GM12878 (cell line): ENCODE data around the gene TULP4. TPM values are rescaled to one million over a fixed set of nuclear protein-coding genes. Genes with fewer than 3 reads are reported as not detected.

Experiments
- ATAC-seq: fragments of 200-7000 bp; cut with Tn5 transposase; 3 replicates; pipeline ENCODE4 v1.9.1; 2020; ENCODE audit warnings: mild to moderate bottlenecking, moderate library complexity
- BruUV-seq: library from RNA; stranded (reverse); fragments of 400-500 nt; replicated peaks from 2 replicates; lab custom pipeline; 2021; lab: Mats Ljungman, UMichigan
- CTCF ChIA-PET: fragments of 300-600 bp; sonication (Branson Sonifier 250); formaldehyde crosslinking; extraction: SDS; loops from one replicate; lab custom pipeline; 2021; ENCODE audit warnings: inconsistent platforms; lab: Yijun Ruan, JAX
- POLR2A ChIA-PET: fragments of 350-600 bp; formaldehyde crosslinking; extraction: SDS; loops from one replicate; lab custom pipeline; 2021; ENCODE audit warnings: inconsistent platforms; lab: Charles Lee
- RAD21 ChIA-PET: fragments of 300-600 bp; sonication (Branson Sonifier 250); formaldehyde crosslinking; loops from one replicate; lab custom pipeline; 2023; ENCODE audit warnings: antibody characterized with exemption; ENCODE audit not compliant: unreplicated experiment; lab: Charles Lee
- SMC1A ChIA-PET: fragments of 300-600 bp; sonication (Branson Sonifier 250); formaldehyde crosslinking; loops from one replicate; lab custom pipeline; 2023; ENCODE audit not compliant: unreplicated experiment, uncharacterized antibody; lab: Charles Lee
- DNase-seq: peaks from one replicate; pipeline ENCODE4 v3.0.0-alpha.2; 2011; ENCODE audit warnings: low read depth, low spot score
- FAIRE-seq: peaks from 3 replicates; lab custom pipeline; 2011; peaks lifted over from hg19 to GRCh38; lab: Jason Lieb, UNC
- H2AFZ ChIP-seq: 2 replicates; pipeline ENCODE4 v1.6.0; 2011; ENCODE audit warnings: low read depth, low read length, control low read depth; ENCODE audit not compliant: control insufficient read depth
- H3K27ac ChIP-seq: 2 replicates; pipeline ENCODE4 v1.5.1; 2011; ENCODE audit warnings: control low read depth; ENCODE audit not compliant: control insufficient read depth, insufficient read depth
- H3K27me3 ChIP-seq, 2 experiments: replicated peaks in 1 of 2; 2 replicates each; pipeline versions ENCODE4 v1.6.0 to v1.6.1; 2011; ENCODE audit warnings: low read length in 1 of 2; ENCODE audit not compliant: control insufficient read depth in 2 of 2, insufficient read depth in 2 of 2
- H3K36me3 ChIP-seq, 2 experiments: 2 replicates each; pipeline ENCODE4 v1.5.1; 2011; ENCODE audit warnings: low read length in 1 of 2; ENCODE audit not compliant: control insufficient read depth in 2 of 2, insufficient read depth in 2 of 2
- H3K4me1 ChIP-seq: 2 replicates; pipeline ENCODE4 v1.6.1; 2011; ENCODE audit warnings: mild to moderate bottlenecking, low read length, moderate library complexity, mixed read lengths; ENCODE audit not compliant: control insufficient read depth, insufficient read depth
- H3K4me2 ChIP-seq: 2 replicates; pipeline ENCODE4 v1.6.0; 2011; ENCODE audit warnings: control low read depth; ENCODE audit not compliant: control insufficient read depth, insufficient read depth
- H3K4me3 ChIP-seq: fragments of 200-600 bp; sonication (generic); 2 replicates; pipeline ENCODE4 v1.5.1; 2016
- H3K79me2 ChIP-seq: 2 replicates; pipeline ENCODE4 v1.6.0; 2011; ENCODE audit warnings: low read length; ENCODE audit not compliant: control insufficient read depth, insufficient read depth
- H3K9ac ChIP-seq: 2 replicates; pipeline ENCODE4 v1.8.0; 2011; ENCODE audit warnings: low read length, control low read depth, mixed read lengths; ENCODE audit not compliant: control insufficient read depth, insufficient read depth
- H3K9me3 ChIP-seq: replicated peaks from 3 replicates; pipeline ENCODE4 v1.5.1; 2011; ENCODE audit warnings: mild to moderate bottlenecking, low read length; ENCODE audit not compliant: control insufficient read depth, insufficient read depth
- H4K20me1 ChIP-seq: 2 replicates; pipeline ENCODE4 v1.6.0; 2011; ENCODE audit not compliant: control insufficient read depth, insufficient read depth
- BMI1 ChIP-seq: fragments of 450-650 bp; IDR thresholded peaks from 2 replicates; pipeline ENCODE4 v1.6.1; 2016; ENCODE audit warnings: mild to moderate bottlenecking, moderate library complexity, borderline replicate concordance
- CHD4 ChIP-seq: fragments of 200-600 bp; sonication (generic); IDR thresholded peaks from 2 replicates; pipeline ENCODE4 v1.6.1; 2016; ENCODE audit warnings: mild to moderate bottlenecking
- E4F1 ChIP-seq: fragments of 450-650 bp; IDR thresholded peaks from 2 replicates; pipeline ENCODE4 v1.6.1; 2018; ENCODE audit warnings: borderline replicate concordance, mild to moderate bottlenecking; ENCODE audit not compliant: partially characterized antibody
- EZH2 ChIP-seq: IDR thresholded peaks from 2 replicates; pipeline ENCODE4 v1.6.1; 2012; ENCODE audit warnings: low read depth, mild to moderate bottlenecking, control low read depth, inconsistent platforms, low read length, borderline replicate concordance; ENCODE audit not compliant: control insufficient read depth
- IKZF2 ChIP-seq, 2 experiments: fragments of 450-650 bp; IDR thresholded peaks; 2 replicates each; pipeline ENCODE4 v1.6.1; 2017; ENCODE audit warnings: mild to moderate bottlenecking in 2 of 2, moderate library complexity in 2 of 2
- NFYA ChIP-seq: IDR thresholded peaks from 2 replicates; pipeline ENCODE4 v1.6.1; 2011; ENCODE audit warnings: low read depth, mild to moderate bottlenecking, low read length, improper control_type of control experiment, borderline replicate concordance
- NR2C2 ChIP-seq: IDR thresholded peaks from 2 replicates; pipeline ENCODE4 v1.6.1; 2011; ENCODE audit warnings: borderline replicate concordance, low read depth; ENCODE audit not compliant: control insufficient read depth, insufficient read length
- NR2F1 ChIP-seq: fragments of 450-650 bp; conservative IDR thresholded peaks from 2 replicates; pipeline ENCODE4 v1.6.1; 2017; ENCODE audit warnings: mild to moderate bottlenecking
- POLR2AphosphoS2 ChIP-seq: IDR thresholded peaks from 2 replicates; pipeline ENCODE4 v1.6.1; 2011; ENCODE audit warnings: low read depth, mild to moderate bottlenecking, low read length, improper control_type of control experiment, moderate library complexity
- RAD21 ChIP-seq: IDR thresholded peaks from 2 replicates; pipeline ENCODE4 v1.6.1; 2011; ENCODE audit warnings: mild to moderate bottlenecking, low read depth, low read length, moderate library complexity; ENCODE audit not compliant: insufficient read depth
- SIX5 ChIP-seq: IDR thresholded peaks from 2 replicates; pipeline ENCODE4 v1.6.1; 2011; ENCODE audit warnings: mild to moderate bottlenecking, low read depth, low read length, moderate library complexity; ENCODE audit not compliant: severe bottlenecking
- STAT1 ChIP-seq: fragments of 450-650 bp; conservative IDR thresholded peaks from 2 replicates; pipeline ENCODE4 v1.6.1; 2014; ENCODE audit warnings: antibody characterized with exemption, mild to moderate bottlenecking
- TBL1XR1 ChIP-seq: IDR thresholded peaks from 2 replicates; pipeline ENCODE4 v1.6.1; 2012; ENCODE audit warnings: low read depth, low read length, improper control_type of control experiment
- WGBS: methylation state at CpG from one replicate; pipeline ENCODE4 v1.1.6; 2016; ENCODE audit warnings: low lambda C conversion rate; ENCODE audit not compliant: insufficient replicate concordance, insufficient coverage; ENCODE audit errors: missing lambda C conversion rate; 5-methylcytosine and 5-hydroxymethylcytosine counted together
- in situ Hi-C: fragments of 300-500 bp; cut with MboI; formaldehyde crosslinking; loops from 9 replicates; pipeline ENCODE4 v1.14.3; 2018; ENCODE audit warnings: mixed read lengths
- intact Hi-C: fragments of 100-400 bp; cut with micrococcal nuclease; formaldehyde crosslinking; loops from one replicate; pipeline ENCODE4 v1.14.2; 2022; ENCODE audit not compliant: unreplicated experiment
- polyA plus RNA-seq, 11 experiments: library from polyadenylated mRNA; depleted of rRNA in 4 of 11; unstranded in 6 of 11; stranded (reverse) in 5 of 11; fragments of >200 nt; fragmentation: Nextera tagmentation in 4 of 11; fragmentation: Illumina TruSeq in 1 of 11; extraction: Ambion mirVana in 4 of 11; extraction: Trizol in 1 of 11; gene quantifications; 1 replicate in 1 of 11; 2 replicates in 10 of 11; pipeline versions ENCODE4 v1.2.1 to v1.2.3, GENCODE V29; 2011 to 2016; ENCODE audit warnings: inconsistent platforms in 2 of 11, missing spikeins in 2 of 11, low read depth in 1 of 11
- total RNA-seq, 4 experiments: library from RNA; depleted of rRNA in 3 of 4; stranded (reverse); fragments of >200 nt in 3 of 4; fragmentation: Illumina TruSeq in 1 of 4; extraction: Trizol in 1 of 4; gene quantifications; 2 replicates each; pipeline versions ENCODE4 v1.2.1 to v1.2.3, GENCODE V29; 2013 to 2021

The TULP4 gene
- total and polyA plus RNA-seq, 10 of the 15 experiments (the other 5 are each of a cell fraction or from before 2014, with no cell fraction given) = 0.73 to 31.8 (median 14.0) TPM

GRCh38 chr6:158499601-158500000, 187.3 kb downstream of the TULP4 start:
- H3K4me1 ChIP-seq = no peaks in the 10 kb centered on the region
- no peak overlapping the region for H3K4me3 ChIP-seq
- ATAC-seq (no peak), DNase-seq (no peak), FAIRE-seq (no peak)
- no peak overlapping the region for H3K27ac ChIP-seq
- TF ChIP-seq RAD21 (no peak), IKZF2 (IDR thresholded peaks at IDR 0.05) (no peak), TBL1XR1 (no peak), CHD4 (no peak), EZH2 (no peak), POLR2AphosphoS2 (no peak), BMI1 (no peak), NFYA (no peak), SIX5 (no peak), STAT1 (no peak), NR2C2 (no peak), E4F1 (no peak), NR2F1 (no peak)
- ChIA-PET RAD21 (interaction anchor here (0.7 kb wide), 1 partner anchor 33 kb away, joined by 3 read pairs; no protein-coding TSS in a partner anchor), POLR2A (no interaction called here), CTCF (interaction anchor here (0.8 to 0.9 kb wide), 2 partner anchors 19 to 25 kb away, joined by 3 read pairs; no protein-coding TSS in a partner anchor), SMC1A (interaction anchor here (0.6 to 1.7 kb wide), 2 partner anchors 17 to 280 kb away, joined by 3 to 4 read pairs; no protein-coding TSS in a partner anchor)
- no peaks in the 10 kb centered on the region for H3K9me3 ChIP-seq
- H2AFZ ChIP-seq = no peak overlapping the region
- in situ Hi-C loops = no loop called here
- no peaks in the 10 kb centered on the region for H3K79me2 ChIP-seq
- no peak overlapping the region for H3K4me2 ChIP-seq
- 100% methylated on average over 1 of the region's 1 CpG for WGBS
- H3K9ac ChIP-seq = no peak overlapping the region
- peaks cover 0 to 6% of the 10 kb centered on the region in 2 experiments; a peak in 2 of 4 replicates for H3K36me3 ChIP-seq
- no peaks in the 10 kb centered on the region for H3K27me3 ChIP-seq
- BruUV-seq = no TSS peak
- H4K20me1 ChIP-seq = no peaks in the 10 kb centered on the region
- intact Hi-C loops = no loop called here
